ENCODE data around the gene ZFR2. TPM values are rescaled to one million over a fixed set of nuclear protein-coding genes. Genes with fewer than 3 reads are reported as not detected.

The ZFR2 gene
- total RNA-seq, 1 donor from 2014 or later: 4.7 TPM

- peaks cover 9% of the 10 kb centered on the region for H3K27me3 Mint-ChIP-seq
- H3K4me3 Mint-ChIP-seq: no peak overlapping the region
- H3K36me3 Mint-ChIP-seq: no peaks in the 10 kb centered on the region
- H3K9me3 Mint-ChIP-seq: no peaks in the 10 kb centered on the region
- DNase-seq (ENCODE audit: extremely low spot score, unreplicated experiment): no peak
- no peaks in the 10 kb centered on the region for H3K4me1 Mint-ChIP-seq (ENCODE audit: unreplicated experiment)
- H3K27ac Mint-ChIP-seq: no peak overlapping the region
- TF ChIP-seq CTCF (conservative IDR thresholded peaks at IDR 0.05): no peak
Observed at GRCh38 chr19:3840804-3841203, 28.0 kb downstream of the ZFR2 start.

- Mint-ChIP-seq H3K9me3 (no peaks in the 10 kb centered on the region), H3K4me3 (no peak overlapping the region), H3K36me3 (no peaks in the 10 kb centered on the region), H3K27me3 (peaks cover 9% of the 10 kb centered on the region), H3K27ac (no peak overlapping the region), H3K4me1 (ENCODE audit: unreplicated experiment) (no peaks in the 10 kb centered on the region)
- DNase-seq (ENCODE audit: extremely low spot score, unreplicated experiment): no peak
- TF ChIP-seq CTCF (conservative IDR thresholded peaks at IDR 0.05): no peak
Observed at GRCh38 chr19:3839941-3840340, 28.9 kb downstream of the ZFR2 start.

GRCh38 chr19:3838661-3839060, 30.2 kb downstream of the ZFR2 start:
- Mint-ChIP-seq H3K27me3 (peaks cover 9% of the 10 kb centered on the region), H3K9me3 (no peaks in the 10 kb centered on the region), H3K4me1 (ENCODE audit: unreplicated experiment) (no peaks in the 10 kb centered on the region), H3K4me3 (no peak overlapping the region), H3K27ac (no peak overlapping the region), H3K36me3 (no peaks in the 10 kb centered on the region)
- DNase-seq (ENCODE audit: extremely low spot score, unreplicated experiment): no peak
- TF ChIP-seq CTCF (conservative IDR thresholded peaks at IDR 0.05): no peak

GRCh38 chr19:3837922-3838321, 30.9 kb downstream of the ZFR2 start:
- TF ChIP-seq CTCF (conservative IDR thresholded peaks at IDR 0.05): no peak
- no peak for DNase-seq (ENCODE audit: extremely low spot score, unreplicated experiment)
- Mint-ChIP-seq H3K27me3 (peaks cover 9% of the 10 kb centered on the region), H3K4me1 (ENCODE audit: unreplicated experiment) (no peaks in the 10 kb centered on the region), H3K36me3 (no peaks in the 10 kb centered on the region), H3K27ac (no peak overlapping the region), H3K4me3 (no peak overlapping the region), H3K9me3 (no peaks in the 10 kb centered on the region)

- H3K4me1 Mint-ChIP-seq (ENCODE audit: unreplicated experiment): no peaks in the 10 kb centered on the region
- H3K27me3 Mint-ChIP-seq: peaks cover 9% of the 10 kb centered on the region
- no peak overlapping the region for H3K4me3 Mint-ChIP-seq
- no peak for TF ChIP-seq CTCF (conservative IDR thresholded peaks at IDR 0.05)
- no peak for DNase-seq (ENCODE audit: extremely low spot score, unreplicated experiment)
- no peaks in the 10 kb centered on the region for H3K9me3 Mint-ChIP-seq
- no peak overlapping the region for H3K27ac Mint-ChIP-seq
- no peaks in the 10 kb centered on the region for H3K36me3 Mint-ChIP-seq
Observed at GRCh38 chr19:3837332-3837731, 31.5 kb downstream of the ZFR2 start.

- no peak for TF ChIP-seq CTCF (conservative IDR thresholded peaks at IDR 0.05)
- Mint-ChIP-seq H3K4me3 (no peak overlapping the region), H3K36me3 (no peaks in the 10 kb centered on the region), H3K4me1 (ENCODE audit: unreplicated experiment) (no peaks in the 10 kb centered on the region), H3K27ac (no peak overlapping the region), H3K9me3 (no peaks in the 10 kb centered on the region), H3K27me3 (peaks cover 9% of the 10 kb centered on the region)
- DNase-seq (ENCODE audit: extremely low spot score, unreplicated experiment): no peak
Observed at GRCh38 chr19:3836887-3837286, 32.0 kb downstream of the ZFR2 start.
